GOT3 (cell line): ENCODE data around the gene C2CD5.
"Not testable (repeated sequence)": the region's sequence is repeated elsewhere in the genome, so short reads cannot be mapped to it uniquely, and the experiment has no call there.

Experiments used
- DNase-seq: peaks from one replicate; lab custom pipeline; 2025; ENCODE audit warnings: mixed read lengths; lab: John Stamatoyannopoulos, UW

C2CD5 gene

GRCh38 chr12:22476133-22476532 is 68.2 kb downstream of the C2CD5 start:
- no peak for DNase-seq

GRCh38 chr12:22474970-22475720 is 69.2 kb downstream of the C2CD5 start:
- no peak for DNase-seq

GRCh38 chr12:22473212-22473611 is 71.1 kb downstream of the C2CD5 start:
- DNase-seq, result no peak

- no peak for DNase-seq
Observed at GRCh38 chr12:22467190-22467589, 77.2 kb downstream of the C2CD5 start.

GRCh38 chr12:22463306-22463705 is 81.0 kb downstream of the C2CD5 start:
- DNase-seq, result no peak

- no peak for DNase-seq
Observed at GRCh38 chr12:22461786-22462185, 82.6 kb downstream of the C2CD5 start.

- DNase-seq, result no peak
Observed at GRCh38 chr12:22459838-22460490, 84.4 kb downstream of the C2CD5 start.

GRCh38 chr12:22458298-22458937 is 85.9 kb downstream of the C2CD5 start:
- no peak for DNase-seq

GRCh38 chr12:22457085-22457484 is 87.3 kb downstream of the C2CD5 start:
- DNase-seq, result no peak

- DNase-seq, result no peak
Observed at GRCh38 chr12:22453511-22453910, 90.8 kb downstream of the C2CD5 start.

- no peak for DNase-seq
Observed at GRCh38 chr12:22447223-22447622, 97.1 kb downstream of the C2CD5 start.

GRCh38 chr12:22444317-22444665 is 100.1 kb downstream of the C2CD5 start:
- DNase-seq, result not testable (repeated sequence)

- DNase-seq, result no peak
Observed at GRCh38 chr12:22443379-22444316, 100.7 kb downstream of the C2CD5 start.

- DNase-seq, result no peak
Observed at GRCh38 chr12:22437031-22437806, 107.1 kb downstream of the C2CD5 start.

- DNase-seq, result no peak
Observed at GRCh38 chr12:22435583-22435982, 108.8 kb downstream of the C2CD5 start.

GRCh38 chr12:22431693-22432251 is 112.6 kb downstream of the C2CD5 start:
- DNase-seq, result no peak

- DNase-seq, result no peak
Observed at GRCh38 chr12:22416801-22417200, 127.5 kb downstream of the C2CD5 start.

GRCh38 chr12:22415342-22416309 is 128.7 kb downstream of the C2CD5 start:
- no peak for DNase-seq

GRCh38 chr12:22414742-22415141 is 129.6 kb downstream of the C2CD5 start:
- no peak for DNase-seq

GRCh38 chr12:22413592-22413991 is 130.8 kb downstream of the C2CD5 start:
- no peak for DNase-seq
